ENCODE measurements around the gene IFTAP.

IFTAP gene

GRCh38 chr11:36615826-36616225, 21.5 kb downstream of the IFTAP start:
- TF ChIP-seq EZH2phosphoT487 (IDR thresholded peaks at IDR 0.05; ENCODE audit: low read depth) (no peak), CTCF (IDR thresholded peaks at IDR 0.05; ENCODE audit: low read depth, low read length) (no peak)
- Histone ChIP-seq H3K27ac (ENCODE audit: low read length) (no peak overlapping the region), H3K36me3 (replicated peaks; ENCODE audit: low read depth, low read length) (no peaks in the 10 kb centered on the region)

GRCh38 chr11:36617543-36618362, 23.5 kb downstream of the IFTAP start:
- H3K27me3 ChIP-seq (ENCODE audit: low read depth, low read length) = peaks cover 14% of the 10 kb centered on the region
- no peak overlapping the region for H3K4me2 ChIP-seq (ENCODE audit: low read length)
- H3K36me3 ChIP-seq (replicated peaks; ENCODE audit: low read depth, low read length) = no peaks in the 10 kb centered on the region
- H3K4me1 ChIP-seq (ENCODE audit: low read length) = no peaks in the 10 kb centered on the region
- H3K4me3 ChIP-seq (ENCODE audit: low read length) = no peak overlapping the region
- H3K79me2 ChIP-seq (ENCODE audit: low read length) = no peaks in the 10 kb centered on the region
- no peaks in the 10 kb centered on the region for H4K20me1 ChIP-seq (ENCODE audit: insufficient read depth, low read length)
- H3K27ac ChIP-seq (ENCODE audit: low read length) = no peak overlapping the region
- no peak overlapping the region for H3K9ac ChIP-seq (ENCODE audit: low read length)
- TF ChIP-seq EZH2phosphoT487 (IDR thresholded peaks at IDR 0.05; ENCODE audit: low read depth) (no peak), CTCF (IDR thresholded peaks at IDR 0.05; ENCODE audit: low read depth, low read length) (no peak)
- no peaks in the 10 kb centered on the region for H3K9me3 ChIP-seq (ENCODE audit: insufficient read depth, low read length)
- no peak overlapping the region for H2AFZ ChIP-seq (ENCODE audit: low read depth, low read length)

More at GRCh38 chr11:36615826-36616225, 21.5 kb downstream of the IFTAP start:
- Histone ChIP-seq H4K20me1 (ENCODE audit: insufficient read depth, low read length) (no peaks in the 10 kb centered on the region), H3K4me3 (ENCODE audit: low read length) (no peak overlapping the region), H3K79me2 (ENCODE audit: low read length) (no peaks in the 10 kb centered on the region), H3K4me1 (ENCODE audit: low read length) (no peaks in the 10 kb centered on the region), H3K9me3 (ENCODE audit: insufficient read depth, low read length) (no peaks in the 10 kb centered on the region), H3K4me2 (ENCODE audit: low read length) (no peak overlapping the region), H3K27me3 (ENCODE audit: low read depth, low read length) (peaks cover 19% of the 10 kb centered on the region), H3K9ac (ENCODE audit: low read length) (no peak overlapping the region), H2AFZ (ENCODE audit: low read depth, low read length) (no peak overlapping the region)

- H3K9me3 ChIP-seq (ENCODE audit: insufficient read depth, low read length) = no peaks in the 10 kb centered on the region
- H3K79me2 ChIP-seq (ENCODE audit: low read length) = no peaks in the 10 kb centered on the region
- H3K4me3 ChIP-seq (ENCODE audit: low read length) = no peak overlapping the region
- H3K36me3 ChIP-seq (replicated peaks; ENCODE audit: low read depth, low read length) = no peaks in the 10 kb centered on the region
- H3K4me1 ChIP-seq (ENCODE audit: low read length) = no peaks in the 10 kb centered on the region
- H3K27ac ChIP-seq (ENCODE audit: low read length) = no peak overlapping the region
- H3K9ac ChIP-seq (ENCODE audit: low read length) = no peak overlapping the region
- H2AFZ ChIP-seq (ENCODE audit: low read depth, low read length) = no peak overlapping the region
- TF ChIP-seq EZH2phosphoT487 (IDR thresholded peaks at IDR 0.05; ENCODE audit: low read depth) (no peak), CTCF (IDR thresholded peaks at IDR 0.05; ENCODE audit: low read depth, low read length) (no peak)
- peaks cover 13% of the 10 kb centered on the region for H3K27me3 ChIP-seq (ENCODE audit: low read depth, low read length)
- H4K20me1 ChIP-seq (ENCODE audit: insufficient read depth, low read length) = no peaks in the 10 kb centered on the region
- H3K4me2 ChIP-seq (ENCODE audit: low read length) = no peak overlapping the region; the same call in 1 of the 2 replicates
These were observed 24.2 kb downstream of the IFTAP start for GRCh38 chr11:36618363-36619047.

- no peaks in the 10 kb centered on the region for H3K9me3 ChIP-seq (ENCODE audit: insufficient read depth, low read length)
- H2AFZ ChIP-seq (ENCODE audit: low read depth, low read length) = no peak overlapping the region
- no peak overlapping the region for H3K27ac ChIP-seq (ENCODE audit: low read length)
- H4K20me1 ChIP-seq (ENCODE audit: insufficient read depth, low read length) = no peaks in the 10 kb centered on the region
- H3K4me1 ChIP-seq (ENCODE audit: low read length) = no peaks in the 10 kb centered on the region
- no peak overlapping the region for H3K4me3 ChIP-seq (ENCODE audit: low read length)
- no peaks in the 10 kb centered on the region for H3K79me2 ChIP-seq (ENCODE audit: low read length)
- H3K27me3 ChIP-seq (ENCODE audit: low read depth, low read length) = peaks cover 13% of the 10 kb centered on the region
- no peak for TF ChIP-seq EZH2phosphoT487 (IDR thresholded peaks at IDR 0.05; ENCODE audit: low read depth)
- TF ChIP-seq CTCF (IDR thresholded peaks at IDR 0.05; ENCODE audit: low read depth, low read length) = no peak
- H3K36me3 ChIP-seq (replicated peaks; ENCODE audit: low read depth, low read length) = no peaks in the 10 kb centered on the region
- H3K4me2 ChIP-seq (ENCODE audit: low read length) = peak overlapping the region; percentile 29
- no peak overlapping the region for H3K9ac ChIP-seq (ENCODE audit: low read length)
These were observed 25.2 kb downstream of the IFTAP start for GRCh38 chr11:36619502-36619901.

All from OCI-LY3 (cell line).